Measurements from ENCODE around the gene MED13. TPM values are rescaled to one million over a fixed set of nuclear protein-coding genes. Genes with fewer than 3 reads are reported as not detected.

Gene MED13
- total and polyA plus RNA-seq, 8 donors, result 4.9 to 193 (median 45.0) TPM

- no peaks in the 10 kb centered on the region for H3K9me3 ChIP-seq
- intact Hi-C loops (cut with DNase I; ENCODE audit: low total_unique reads), result no loop called here
- H3K27me3 ChIP-seq, result peaks cover 0 to 8% (median 0%) of the 10 kb centered on the region in 3 donors
- H3K36me3 ChIP-seq, result no peaks in the 10 kb centered on the region
- 88 to 94% (median 93%) methylated on average over 4 of the region's 4 CpGs for WGBS, 5 donors
- no peak for DNase-seq
- TF ChIP-seq POLR2A (IDR thresholded peaks at IDR 0.05), result no peak
- TF ChIP-seq, protein P1, sequence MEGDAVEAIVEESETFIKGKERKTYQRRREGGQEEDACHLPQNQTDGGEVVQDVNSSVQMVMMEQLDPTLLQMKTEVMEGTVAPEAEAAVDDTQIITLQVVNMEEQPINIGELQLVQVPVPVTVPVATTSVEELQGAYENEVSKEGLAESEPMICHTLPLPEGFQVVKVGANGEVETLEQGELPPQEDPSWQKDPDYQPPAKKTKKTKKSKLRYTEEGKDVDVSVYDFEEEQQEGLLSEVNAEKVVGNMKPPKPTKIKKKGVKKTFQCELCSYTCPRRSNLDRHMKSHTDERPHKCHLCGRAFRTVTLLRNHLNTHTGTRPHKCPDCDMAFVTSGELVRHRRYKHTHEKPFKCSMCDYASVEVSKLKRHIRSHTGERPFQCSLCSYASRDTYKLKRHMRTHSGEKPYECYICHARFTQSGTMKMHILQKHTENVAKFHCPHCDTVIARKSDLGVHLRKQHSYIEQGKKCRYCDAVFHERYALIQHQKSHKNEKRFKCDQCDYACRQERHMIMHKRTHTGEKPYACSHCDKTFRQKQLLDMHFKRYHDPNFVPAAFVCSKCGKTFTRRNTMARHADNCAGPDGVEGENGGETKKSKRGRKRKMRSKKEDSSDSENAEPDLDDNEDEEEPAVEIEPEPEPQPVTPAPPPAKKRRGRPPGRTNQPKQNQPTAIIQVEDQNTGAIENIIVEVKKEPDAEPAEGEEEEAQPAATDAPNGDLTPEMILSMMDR (IDR thresholded peaks at IDR 0.05), result no peak
- no peak for TF ChIP-seq POLR2AphosphoS5 (IDR thresholded peaks at IDR 0.05)
- no peak for TF ChIP-seq EP300 (IDR thresholded peaks at IDR 0.05)
- no peak overlapping the region for H3K4me3 ChIP-seq
- no peak overlapping the region for H3K27ac ChIP-seq
- H3K4me1 ChIP-seq, result no peaks in the 10 kb centered on the region
These were observed 15.6 kb upstream of the MED13 start for GRCh38 chr17:62080647-62081046.

DNA sequence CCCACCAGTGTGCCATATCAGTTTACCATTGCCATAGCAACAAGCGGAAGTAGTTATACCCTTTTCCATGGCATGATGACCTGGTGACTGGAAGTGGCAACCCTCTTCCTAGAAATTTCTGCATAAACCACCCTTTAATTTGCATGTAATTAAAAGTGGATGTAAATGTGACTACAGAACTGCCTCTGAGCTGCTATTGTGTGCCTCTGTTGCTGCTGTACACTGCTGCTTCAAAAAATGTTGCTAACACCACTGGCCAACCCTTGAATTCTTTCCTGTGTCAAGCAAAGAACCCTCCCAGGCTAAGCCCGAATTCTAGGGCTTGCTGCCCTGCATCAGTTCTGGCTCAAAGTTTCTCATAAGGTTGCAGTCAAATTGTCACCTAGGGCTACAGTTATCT is 12.9 kb upstream of the MED13 start:
- Histone ChIP-seq H3K27me3 (peaks cover 0 to 8% (median 0%) of the 10 kb centered on the region in 3 donors), H3K9me3 (no peaks in the 10 kb centered on the region), H3K36me3 (no peaks in the 10 kb centered on the region), H3K27ac (no peak overlapping the region), H3K4me1 (no peaks in the 10 kb centered on the region), H3K4me3 (no peak overlapping the region)
- WGBS, 5 donors, result 83 to 96% (median 85%) methylated on average over 2 of the region's 2 CpGs
- no peak for DNase-seq
- intact Hi-C loops (cut with DNase I; ENCODE audit: low total_unique reads), result no loop called here
- TF ChIP-seq, protein P1 (IDR thresholded peaks at IDR 0.05), result no peak
- no peak for TF ChIP-seq EP300 (IDR thresholded peaks at IDR 0.05)
- TF ChIP-seq POLR2A (IDR thresholded peaks at IDR 0.05), result no peak
- TF ChIP-seq POLR2AphosphoS5 (IDR thresholded peaks at IDR 0.05), result no peak

DNA sequence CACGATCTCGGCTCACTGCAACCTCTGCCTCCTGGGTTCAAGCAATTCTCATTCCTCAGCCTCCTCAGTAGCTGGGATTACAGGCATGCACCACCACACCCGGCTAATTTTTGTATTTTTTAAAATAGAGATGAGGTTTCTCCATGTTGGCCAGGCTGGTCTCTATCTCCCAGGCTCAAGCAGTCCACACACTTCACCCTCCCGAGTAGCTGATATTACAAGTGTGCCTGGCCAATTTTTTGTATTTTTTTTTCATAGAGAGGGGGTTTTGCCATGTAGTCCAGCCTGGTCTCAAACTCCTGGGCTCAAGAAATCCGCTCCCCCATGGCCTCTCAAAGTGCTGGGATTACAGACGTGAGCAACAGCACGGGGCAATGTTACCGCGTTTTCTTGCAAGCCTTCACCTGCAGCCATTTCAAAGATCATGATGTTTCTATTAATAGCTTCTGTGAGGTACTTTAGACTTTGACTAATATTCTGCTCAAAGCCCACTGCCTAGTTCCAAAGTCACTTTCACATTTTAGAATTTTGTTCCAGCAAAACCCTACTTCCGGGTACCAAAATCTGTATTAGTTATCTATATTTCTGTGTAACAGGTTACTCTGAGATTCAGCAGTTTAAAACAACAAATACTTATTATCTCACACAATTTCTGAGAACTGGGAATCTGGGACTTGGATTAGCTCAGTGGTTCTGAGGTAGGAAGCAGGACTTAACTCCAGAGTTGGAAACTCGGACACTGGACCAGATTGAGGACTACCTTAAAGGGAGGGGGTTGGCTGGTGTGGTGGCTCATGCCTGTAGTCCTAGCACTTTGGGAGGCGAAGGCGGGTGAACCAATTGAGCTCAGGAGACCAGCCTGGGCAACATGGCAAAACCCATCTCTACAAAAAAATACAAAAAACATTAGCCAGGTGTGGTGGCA is 12.0 kb upstream of the MED13 start:
- intact Hi-C loops (cut with DNase I; ENCODE audit: low total_unique reads), result no loop called here
- WGBS, 5 donors, result 79 to 85% (median 82%) methylated on average over 12 to 13 of the region's 13 CpGs
- Histone ChIP-seq H3K4me3 (no peak overlapping the region), H3K36me3 (no peaks in the 10 kb centered on the region), H3K27me3 (peaks cover 0 to 8% (median 0%) of the 10 kb centered on the region in 3 donors), H3K4me1 (no peaks in the 10 kb centered on the region), H3K27ac (no peak overlapping the region), H3K9me3 (no peaks in the 10 kb centered on the region)
- DNase-seq, result no peak
- TF ChIP-seq, protein P1 (IDR thresholded peaks at IDR 0.05), result no peak

DNA sequence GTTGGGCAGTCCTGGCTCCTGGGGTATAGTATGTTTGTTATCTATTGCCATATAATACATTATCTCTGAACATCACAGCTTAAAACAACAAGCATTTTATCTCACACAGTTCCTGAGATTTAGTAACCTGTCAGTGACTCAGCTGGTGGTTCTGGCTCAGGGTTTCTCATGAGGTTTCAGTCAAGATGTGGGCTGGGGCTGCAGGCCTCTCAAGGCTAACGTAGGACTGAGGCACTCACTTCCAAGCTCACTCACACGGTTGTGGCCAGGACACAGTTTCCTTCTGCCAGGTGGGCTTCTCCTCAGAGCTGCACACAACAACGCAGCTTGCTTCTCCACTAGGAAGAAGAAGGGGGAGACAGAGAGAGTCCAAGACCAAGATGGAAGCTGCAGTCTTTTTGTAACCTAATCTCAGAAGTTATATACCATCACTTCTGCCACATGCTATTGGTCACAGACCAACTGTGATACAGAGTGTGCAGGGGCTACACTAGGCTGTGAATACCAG is 10.3 kb upstream of the MED13 start:
- Histone ChIP-seq H3K27ac (no peak overlapping the region), H3K4me3 (no peak overlapping the region), H3K27me3 (peaks cover 0 to 8% (median 0%) of the 10 kb centered on the region in 3 donors), H3K36me3 (no peaks in the 10 kb centered on the region), H3K4me1 (no peaks in the 10 kb centered on the region), H3K9me3 (no peaks in the 10 kb centered on the region)
- DNase-seq, result no peak
- WGBS, 5 donors, result 65 to 94% (median 81%) methylated on average over 3 of the region's 3 CpGs
- intact Hi-C loops (cut with DNase I; ENCODE audit: low total_unique reads), result no loop called here
- TF ChIP-seq EP300 (IDR thresholded peaks at IDR 0.05) (no peak), POLR2AphosphoS5 (IDR thresholded peaks at IDR 0.05) (no peak), POLR2A (IDR thresholded peaks at IDR 0.05) (no peak)
- TF ChIP-seq, protein P1 (IDR thresholded peaks at IDR 0.05), result no peak

Data from stomach (tissue), 9 donors.